ENCODE measurements around the gene GALR2.

The GALR2 gene

GRCh38 chr17:76082326-76083251, 8.0 kb downstream of the GALR2 start:
- H3K9me3 ChIP-seq (ENCODE audit: severe bottlenecking) = no peaks in the 10 kb centered on the region
- DNase-seq = peak; percentile 74
- peaks cover 1% of the 10 kb centered on the region for H3K27me3 ChIP-seq (ENCODE audit: insufficient read depth, low read depth, severe bottlenecking)
- no peak for TF ChIP-seq CTCF (IDR thresholded peaks at IDR 0.05; ENCODE audit: low read depth, low read length)
- H3K36me3 ChIP-seq = peaks cover 57% of the 10 kb centered on the region
- H3K27ac ChIP-seq = peak overlapping the region; percentile 46
- H3K4me3 ChIP-seq (ENCODE audit: low read depth, low read length) = no peak overlapping the region

GRCh38 chr17:76083536-76084182, 9.1 kb downstream of the GALR2 start:
- Histone ChIP-seq H3K36me3 (peaks cover 68% of the 10 kb centered on the region), H3K27ac (peak overlapping the region; percentile 46), H3K4me3 (ENCODE audit: low read depth, low read length) (no peak overlapping the region), H3K27me3 (ENCODE audit: insufficient read depth, low read depth, severe bottlenecking) (no peaks in the 10 kb centered on the region), H3K9me3 (ENCODE audit: severe bottlenecking) (no peaks in the 10 kb centered on the region)
- TF ChIP-seq CTCF (IDR thresholded peaks at IDR 0.05; ENCODE audit: low read depth, low read length) = no peak
- DNase-seq = no peak

GRCh38 chr17:76085066-76085730, 10.6 kb downstream of the GALR2 start:
- no peak overlapping the region for H3K4me3 ChIP-seq (ENCODE audit: low read depth, low read length)
- peak overlapping the region; percentile 26; the same call in 1 of the 2 replicates for H3K27ac ChIP-seq
- no peak for DNase-seq
- H3K36me3 ChIP-seq = peaks cover 83% of the 10 kb centered on the region
- H3K27me3 ChIP-seq (ENCODE audit: insufficient read depth, low read depth, severe bottlenecking) = no peaks in the 10 kb centered on the region
- H3K9me3 ChIP-seq (ENCODE audit: severe bottlenecking) = no peaks in the 10 kb centered on the region
- TF ChIP-seq CTCF (IDR thresholded peaks at IDR 0.05; ENCODE audit: low read depth, low read length) = no peak

- TF ChIP-seq CTCF (IDR thresholded peaks at IDR 0.05; ENCODE audit: low read depth, low read length) = no peak
- no peak overlapping the region for H3K27ac ChIP-seq
- no peaks in the 10 kb centered on the region for H3K27me3 ChIP-seq (ENCODE audit: insufficient read depth, low read depth, severe bottlenecking)
Observed at GRCh38 chr17:76085731-76086366, 11.3 kb downstream of the GALR2 start.

GRCh38 chr17:76086384-76086783, 11.8 kb downstream of the GALR2 start:
- no peaks in the 10 kb centered on the region for H3K9me3 ChIP-seq (ENCODE audit: severe bottlenecking)

More at GRCh38 chr17:76085731-76086366, 11.3 kb downstream of the GALR2 start:
- no peaks in the 10 kb centered on the region for H3K9me3 ChIP-seq (ENCODE audit: severe bottlenecking)
- DNase-seq = no peak
- H3K4me3 ChIP-seq (ENCODE audit: low read depth, low read length) = no peak overlapping the region
- H3K36me3 ChIP-seq = peaks cover 90% of the 10 kb centered on the region

More at GRCh38 chr17:76086384-76086783, 11.8 kb downstream of the GALR2 start:
- Histone ChIP-seq H3K4me3 (ENCODE audit: low read depth, low read length) (no peak overlapping the region), H3K27ac (no peak overlapping the region), H3K27me3 (ENCODE audit: insufficient read depth, low read depth, severe bottlenecking) (no peaks in the 10 kb centered on the region), H3K36me3 (peaks cover 95% of the 10 kb centered on the region)
- TF ChIP-seq CTCF (IDR thresholded peaks at IDR 0.05; ENCODE audit: low read depth, low read length) = no peak
- no peak for DNase-seq
